Measurements from ENCODE around the gene ARMH2. TPM values are rescaled to one million over a fixed set of nuclear protein-coding genes. Genes with fewer than 3 reads are reported as not detected.

The ARMH2 gene
- total and polyA plus RNA-seq, 12 donors, result 0.39 TPM; not detected in 11

- no peaks in the 10 kb centered on the region for H3K4me1 ChIP-seq (replicated peaks in 1 of 2)
- no peaks in the 10 kb centered on the region for H3K27me3 ChIP-seq
- peak overlapping the region in 2 of 5 donors; percentile 31 to 48 for H3K27ac ChIP-seq
- H3K36me3 ChIP-seq (replicated peaks in 1 of 2), result no peaks in the 10 kb centered on the region
- WGBS, 4 donors, result 66 to 71% (median 68%) methylated on average over 3 of the region's 3 CpGs
- no peak overlapping the region for H3K4me3 ChIP-seq
- DNase-seq, result no peak
- no peaks in the 10 kb centered on the region for H3K9me3 ChIP-seq (replicated peaks in 1 of 3)
- intact Hi-C loops (cut with DNase I), result no loop called here
- TF ChIP-seq POLR2A (IDR thresholded peaks at IDR 0.05), result no peak
- TF ChIP-seq, protein P1, sequence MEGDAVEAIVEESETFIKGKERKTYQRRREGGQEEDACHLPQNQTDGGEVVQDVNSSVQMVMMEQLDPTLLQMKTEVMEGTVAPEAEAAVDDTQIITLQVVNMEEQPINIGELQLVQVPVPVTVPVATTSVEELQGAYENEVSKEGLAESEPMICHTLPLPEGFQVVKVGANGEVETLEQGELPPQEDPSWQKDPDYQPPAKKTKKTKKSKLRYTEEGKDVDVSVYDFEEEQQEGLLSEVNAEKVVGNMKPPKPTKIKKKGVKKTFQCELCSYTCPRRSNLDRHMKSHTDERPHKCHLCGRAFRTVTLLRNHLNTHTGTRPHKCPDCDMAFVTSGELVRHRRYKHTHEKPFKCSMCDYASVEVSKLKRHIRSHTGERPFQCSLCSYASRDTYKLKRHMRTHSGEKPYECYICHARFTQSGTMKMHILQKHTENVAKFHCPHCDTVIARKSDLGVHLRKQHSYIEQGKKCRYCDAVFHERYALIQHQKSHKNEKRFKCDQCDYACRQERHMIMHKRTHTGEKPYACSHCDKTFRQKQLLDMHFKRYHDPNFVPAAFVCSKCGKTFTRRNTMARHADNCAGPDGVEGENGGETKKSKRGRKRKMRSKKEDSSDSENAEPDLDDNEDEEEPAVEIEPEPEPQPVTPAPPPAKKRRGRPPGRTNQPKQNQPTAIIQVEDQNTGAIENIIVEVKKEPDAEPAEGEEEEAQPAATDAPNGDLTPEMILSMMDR (IDR thresholded peaks at IDR 0.05), result no peak
Measured at GRCh38 chr6:24749297-24749696, 49.4 kb downstream of the ARMH2 start.

Other genes starting within 250 kb of the ARMH2 start
- under 1 TPM in 4 of 9 donors, not detected in 5; 0.13 to 0.69 (median 0.23) TPM for gene KIAA0319, start 152.7 kb downstream of the ARMH2 start, total RNA-seq
- under 1 TPM; 0.17 to 0.48 (median 0.46) TPM for gene KIAA0319, start 152.7 kb downstream of the ARMH2 start, polyA plus RNA-seq
- 10 to 100 TPM; 12.9 to 41.0 (median 31.8) TPM for gene TDP2, start 132.0 kb downstream of the ARMH2 start, total RNA-seq
- 10 to 100 TPM; 31.6 to 55.8 (median 44.2) TPM for gene TDP2, start 132.0 kb downstream of the ARMH2 start, polyA plus RNA-seq
- 10 to 100 TPM in 6 of 9 donors, 1 to 10 TPM in 3; 6.9 to 33.9 (median 19.6) TPM for gene ACOT13, start 131.8 kb downstream of the ARMH2 start, total RNA-seq
- gene ACOT13, start 131.8 kb downstream of the ARMH2 start, polyA plus RNA-seq, result 100 to 1,000 TPM in 1 of 3 donors, 10 to 100 TPM in 2; 64.5 to 104 (median 76.6) TPM
- gene C6orf62, start 79.8 kb downstream of the ARMH2 start, total RNA-seq, result 100 to 1,000 TPM in 4 of 9 donors, 10 to 100 TPM in 5; 57.2 to 121 (median 98.9) TPM
- gene C6orf62, start 79.8 kb downstream of the ARMH2 start, polyA plus RNA-seq, result 100 to 1,000 TPM in 2 of 3 donors, 10 to 100 TPM in 1; 52.3 to 120 (median 106) TPM
- gene GMNN, start 24.0 kb downstream of the ARMH2 start, total RNA-seq, result 10 to 100 TPM in 4 of 9 donors, 1 to 10 TPM in 5; 5.3 to 60.3 (median 8.9) TPM
- 10 to 100 TPM in 1 of 3 donors, 1 to 10 TPM in 2; 4.1 to 22.0 (median 7.1) TPM for gene GMNN, start 24.0 kb downstream of the ARMH2 start, polyA plus RNA-seq
- 10 to 100 TPM in 1 of 9 donors, 1 to 10 TPM in 8; 2.3 to 16.2 (median 4.1) TPM for gene RIPOR2, start 137.0 kb upstream of the ARMH2 start, total RNA-seq
- 1 to 10 TPM; 1.7 to 4.3 (median 2.3) TPM for gene RIPOR2, start 137.0 kb upstream of the ARMH2 start, polyA plus RNA-seq